Right lobe of liver (tissue), 6 donors: Measurements from ENCODE around the gene KLLN. TPM values are rescaled to one million over a fixed set of nuclear protein-coding genes. Genes with fewer than 3 reads are reported as not detected.
A peak's percentile ranks its signal among the peaks of the same experiment; 100 is the strongest.

Source experiments
- ATAC-seq, 4 donors: fragments of 200-7000 bp; cut with Tn5 transposase; one replicate each; pipeline ENCODE4 v1.9.1; 2020; ENCODE audit warnings: mild to moderate bottlenecking in 4 of 4, moderate library complexity in 4 of 4
- DNase-seq, 3 donors: peaks; one replicate each; pipeline ENCODE4 v3.0.0-alpha.2; 2020
- H3K27ac ChIP-seq, 3 donors: fragments of 200-600 bp; one replicate each; pipeline ENCODE4 v1.8.0; 2022
- H3K27me3 ChIP-seq, 2 donors: fragments of 200-600 bp; one replicate each; pipeline ENCODE4 v1.8.0; 2022
- H3K36me3 ChIP-seq, 4 donors: fragments of 200-600 bp; sonication (generic) in 1 of 4; one replicate each; pipeline versions ENCODE4 v1.5.1 to v1.8.0; 2017 to 2022; ENCODE audit warnings: control low read depth in 1 of 4
- H3K4me1 ChIP-seq, 4 donors: fragments of 200-600 bp; sonication (generic) in 1 of 4; one replicate each; pipeline versions ENCODE4 v1.5.1 to v1.8.0; 2017 to 2022; ENCODE audit warnings: control low read depth in 1 of 4
- H3K4me3 ChIP-seq, 3 donors: fragments of 200-600 bp; one replicate each; pipeline ENCODE4 v1.8.0; 2022
- H3K9me3 ChIP-seq, 4 donors: fragments of 200-600 bp; sonication (generic) in 1 of 4; one replicate each; pipeline versions ENCODE4 v1.5.1 to v1.8.0; 2017 to 2022; ENCODE audit warnings: control low read depth in 1 of 4
- POLR2A ChIP-seq: fragments of 450-650 bp; IDR thresholded peaks from one replicate; pipeline ENCODE4 v1.6.1; 2017; ENCODE audit warnings: antibody characterized with exemption, mild to moderate bottlenecking
- WGBS: methylation state at CpG from one replicate; pipeline ENCODE4 v1.1.6; 2018; ENCODE audit warnings: low coverage, low lambda C conversion rate; ENCODE audit not compliant: insufficient coverage; ENCODE audit errors: missing lambda C conversion rate; 5-methylcytosine and 5-hydroxymethylcytosine counted together
- intact Hi-C, 2 donors: fragments of 100-400 bp; cut with DNase I; formaldehyde crosslinking; loops; one replicate each; pipeline versions ENCODE4 v1.11.2 to v1.14.1; 2022
- total RNA-seq, 6 experiments: library from RNA; depleted of rRNA in 2 of 6; stranded (reverse); fragments of >200 nt in 2 of 6; fragmentation: NEBNext Ultra II Directional in 3 of 6; extraction: Animal tissue kit (Norgen Biotek cat#: 25700) in 3 of 6; gene quantifications; one replicate each; pipeline versions ENCODE4 v1.1.0 to v1.2.4, GENCODE V29; 2016 to 2023
- TF ChIP-seq, protein P1 (sequence below), 4 donors: fragments of 200-600 bp in 3 of 4; fragments of 450-650 bp in 1 of 4; IDR thresholded peaks; one replicate each; pipeline versions ENCODE4 v1.5.1 to v1.8.0; 2016 to 2022; ENCODE audit warnings: antibody characterized with exemption in 4 of 4, mild to moderate bottlenecking in 2 of 4
- donor health status: DM: no; HTN: yes; CAD: no.
- donor health status: DM: no; HTN: no; CAD: no.
- donor health status: DM: no; HTN: no; CAD: no.
- donor health status: DM: no; HTN: yes; CAD: no.
- donor health status: DM: no; HTN: yes; CAD: no.

Gene KLLN
- total RNA-seq, 6 experiments from 2014 or later = 0.24 to 0.53 (median 0.34) TPM; not detected in 1

DNA sequence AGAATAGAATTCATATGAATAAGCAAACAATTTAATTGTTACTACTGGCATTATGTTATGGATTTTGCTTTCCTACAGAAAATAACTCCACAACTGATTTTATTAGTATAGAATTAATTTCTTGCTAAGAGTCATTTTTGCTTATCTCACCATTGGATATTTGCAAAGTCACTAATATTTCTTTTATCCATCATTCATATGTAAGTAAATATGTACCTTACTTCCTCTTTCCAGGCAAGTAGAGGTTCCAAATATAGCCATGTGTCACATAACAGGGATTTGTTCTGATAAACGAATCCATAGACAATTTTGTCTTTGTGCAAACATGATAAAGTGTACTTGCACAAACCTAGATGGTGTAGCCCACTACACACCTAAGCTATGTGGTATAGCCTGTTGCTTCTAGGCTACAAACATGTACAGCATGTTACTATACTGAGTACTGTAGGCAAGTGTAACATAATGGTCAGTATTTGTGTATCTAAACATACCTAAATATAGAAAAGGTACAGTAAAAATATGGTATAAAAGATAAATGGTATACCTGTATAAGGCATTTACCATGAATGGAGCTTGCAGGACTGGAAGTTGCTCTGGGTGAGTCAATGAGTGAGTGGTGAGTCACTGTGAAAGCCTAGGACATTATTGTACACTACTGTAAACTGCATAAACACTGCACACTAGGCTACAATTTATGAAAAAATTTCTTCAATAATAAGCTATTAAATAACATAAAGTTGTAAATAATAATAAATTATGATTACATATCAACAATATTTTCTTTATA, 18.3 kb downstream of the KLLN start:
- WGBS = 33% methylated on average over 1 of the region's 1 CpG
- H3K27me3 ChIP-seq = no peaks in the 10 kb centered on the region
- no peak for DNase-seq
- H3K4me3 ChIP-seq = no peak overlapping the region
- H3K9me3 ChIP-seq = no peaks in the 10 kb centered on the region
- no peak overlapping the region for H3K27ac ChIP-seq
- peak in 1 of 4 donors; percentile 29 for ATAC-seq
- no peaks in the 10 kb centered on the region for H3K36me3 ChIP-seq
- TF ChIP-seq, protein P1, sequence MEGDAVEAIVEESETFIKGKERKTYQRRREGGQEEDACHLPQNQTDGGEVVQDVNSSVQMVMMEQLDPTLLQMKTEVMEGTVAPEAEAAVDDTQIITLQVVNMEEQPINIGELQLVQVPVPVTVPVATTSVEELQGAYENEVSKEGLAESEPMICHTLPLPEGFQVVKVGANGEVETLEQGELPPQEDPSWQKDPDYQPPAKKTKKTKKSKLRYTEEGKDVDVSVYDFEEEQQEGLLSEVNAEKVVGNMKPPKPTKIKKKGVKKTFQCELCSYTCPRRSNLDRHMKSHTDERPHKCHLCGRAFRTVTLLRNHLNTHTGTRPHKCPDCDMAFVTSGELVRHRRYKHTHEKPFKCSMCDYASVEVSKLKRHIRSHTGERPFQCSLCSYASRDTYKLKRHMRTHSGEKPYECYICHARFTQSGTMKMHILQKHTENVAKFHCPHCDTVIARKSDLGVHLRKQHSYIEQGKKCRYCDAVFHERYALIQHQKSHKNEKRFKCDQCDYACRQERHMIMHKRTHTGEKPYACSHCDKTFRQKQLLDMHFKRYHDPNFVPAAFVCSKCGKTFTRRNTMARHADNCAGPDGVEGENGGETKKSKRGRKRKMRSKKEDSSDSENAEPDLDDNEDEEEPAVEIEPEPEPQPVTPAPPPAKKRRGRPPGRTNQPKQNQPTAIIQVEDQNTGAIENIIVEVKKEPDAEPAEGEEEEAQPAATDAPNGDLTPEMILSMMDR (IDR thresholded peaks at IDR 0.05) = no peak
- no peak for TF ChIP-seq POLR2A
- intact Hi-C loops = no loop called here
- no peaks in the 10 kb centered on the region for H3K4me1 ChIP-seq

GRCh38 chr10:87843714-87844113, 19.6 kb downstream of the KLLN start:
- Histone ChIP-seq H3K27me3 (no peaks in the 10 kb centered on the region), H3K36me3 (no peaks in the 10 kb centered on the region), H3K27ac (no peak overlapping the region), H3K4me1 (no peaks in the 10 kb centered on the region), H3K9me3 (no peaks in the 10 kb centered on the region), H3K4me3 (no peak overlapping the region)
- intact Hi-C loops = no loop called here
- ATAC-seq = no peak
- DNase-seq = no peak
- WGBS = 89% methylated on average over 3 of the region's 4 CpGs
- TF ChIP-seq, protein P1 (IDR thresholded peaks at IDR 0.05) = no peak
- no peak for TF ChIP-seq POLR2A

GRCh38 chr10:87842776-87843497, 20.4 kb downstream of the KLLN start:
- Histone ChIP-seq H3K36me3 (no peaks in the 10 kb centered on the region), H3K27ac (no peak overlapping the region)
- ATAC-seq = peak in 1 of 4 donors; percentile 30

DNA sequence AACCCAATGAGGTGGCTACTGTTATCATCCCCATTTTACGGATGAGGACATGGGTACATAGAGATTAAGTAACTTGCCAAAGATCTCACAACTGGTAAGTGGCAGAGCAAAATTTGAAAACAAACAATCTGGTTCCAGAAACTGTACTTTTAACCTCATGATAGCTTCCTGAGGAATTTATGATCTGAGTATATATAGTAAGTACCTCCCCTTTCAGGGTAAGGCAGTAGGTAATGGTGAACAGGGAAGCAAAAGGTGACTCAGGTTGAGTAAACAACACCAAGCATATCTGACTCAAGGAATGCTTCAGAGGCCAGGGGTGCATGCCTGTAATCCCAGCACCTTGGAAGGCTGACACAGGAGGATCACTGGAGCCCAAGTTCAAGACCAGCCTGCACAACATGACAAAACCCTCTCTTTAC, 21.1 kb downstream of the KLLN start:
- Histone ChIP-seq H3K27ac (no peak overlapping the region), H3K27me3 (no peaks in the 10 kb centered on the region), H3K4me3 (no peak overlapping the region), H3K4me1 (no peaks in the 10 kb centered on the region), H3K36me3 (no peaks in the 10 kb centered on the region), H3K9me3 (no peaks in the 10 kb centered on the region)
- ATAC-seq = peak in 1 of 4 donors; percentile 73
- no peak for DNase-seq
- TF ChIP-seq, protein P1 (IDR thresholded peaks at IDR 0.05) = no peak
- TF ChIP-seq POLR2A = no peak
- intact Hi-C loops = no loop called here
- 90% methylated on average over 1 of the region's 1 CpG for WGBS

More at GRCh38 chr10:87842776-87843497, 20.4 kb downstream of the KLLN start:
- intact Hi-C loops = no loop called here
- no peaks in the 10 kb centered on the region for H3K9me3 ChIP-seq
- H3K4me3 ChIP-seq = no peak overlapping the region
- DNase-seq = no peak
- TF ChIP-seq, protein P1 (IDR thresholded peaks at IDR 0.05) = no peak
- TF ChIP-seq POLR2A = no peak
- H3K4me1 ChIP-seq = no peaks in the 10 kb centered on the region
- no peaks in the 10 kb centered on the region for H3K27me3 ChIP-seq
